GM12801 (cell line): ENCODE data around the gene DNASE2.

Experiments used
- TF ChIP-seq, protein P1 (sequence below): IDR thresholded peaks from one replicate; pipeline ENCODE4 v1.5.1; 2011; ENCODE audit warnings: control low read depth; ENCODE audit not compliant: insufficient read length; ENCODE audit errors: extremely low read depth

The DNASE2 gene

GRCh38 chr19:12864721-12865715 is 16.2 kb downstream of the DNASE2 start:
- TF ChIP-seq, protein P1, sequence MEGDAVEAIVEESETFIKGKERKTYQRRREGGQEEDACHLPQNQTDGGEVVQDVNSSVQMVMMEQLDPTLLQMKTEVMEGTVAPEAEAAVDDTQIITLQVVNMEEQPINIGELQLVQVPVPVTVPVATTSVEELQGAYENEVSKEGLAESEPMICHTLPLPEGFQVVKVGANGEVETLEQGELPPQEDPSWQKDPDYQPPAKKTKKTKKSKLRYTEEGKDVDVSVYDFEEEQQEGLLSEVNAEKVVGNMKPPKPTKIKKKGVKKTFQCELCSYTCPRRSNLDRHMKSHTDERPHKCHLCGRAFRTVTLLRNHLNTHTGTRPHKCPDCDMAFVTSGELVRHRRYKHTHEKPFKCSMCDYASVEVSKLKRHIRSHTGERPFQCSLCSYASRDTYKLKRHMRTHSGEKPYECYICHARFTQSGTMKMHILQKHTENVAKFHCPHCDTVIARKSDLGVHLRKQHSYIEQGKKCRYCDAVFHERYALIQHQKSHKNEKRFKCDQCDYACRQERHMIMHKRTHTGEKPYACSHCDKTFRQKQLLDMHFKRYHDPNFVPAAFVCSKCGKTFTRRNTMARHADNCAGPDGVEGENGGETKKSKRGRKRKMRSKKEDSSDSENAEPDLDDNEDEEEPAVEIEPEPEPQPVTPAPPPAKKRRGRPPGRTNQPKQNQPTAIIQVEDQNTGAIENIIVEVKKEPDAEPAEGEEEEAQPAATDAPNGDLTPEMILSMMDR: no peak

DNA sequence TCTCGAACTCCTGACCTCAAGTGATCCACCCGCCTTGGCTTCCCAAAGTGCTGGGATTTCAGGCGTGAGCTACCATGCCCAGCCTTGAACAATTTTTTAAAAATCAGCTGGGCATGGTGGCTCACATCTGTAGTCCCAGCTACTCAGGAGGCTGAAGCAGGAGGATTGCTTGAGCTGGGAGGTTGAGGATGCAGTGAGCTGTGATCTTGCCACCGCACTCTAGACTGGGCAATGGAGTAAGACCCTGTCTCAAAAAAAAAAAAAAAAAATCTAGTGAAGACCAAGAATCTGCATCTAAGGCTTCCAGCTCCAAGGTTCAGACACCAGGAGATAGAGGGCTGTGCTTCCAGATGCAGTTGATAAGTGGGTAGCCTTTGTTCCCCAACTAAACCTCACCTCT is 17.1 kb downstream of the DNASE2 start:
- TF ChIP-seq, protein P1: no peak

GRCh38 chr19:12859546-12859945 is 21.7 kb downstream of the DNASE2 start:
- TF ChIP-seq, protein P1: no peak

GRCh38 chr19:12858041-12858928 is 23.0 kb downstream of the DNASE2 start:
- TF ChIP-seq, protein P1: no peak

GRCh38 chr19:12856653-12857052 is 24.6 kb downstream of the DNASE2 start:
- TF ChIP-seq, protein P1: no peak

- TF ChIP-seq, protein P1: peak; percentile 55
Measured at GRCh38 chr19:12847159-12848139, 33.8 kb downstream of the DNASE2 start.
